ENCODE measurements around the gene DEPDC5. TPM values are rescaled to one million over a fixed set of nuclear protein-coding genes. Genes with fewer than 3 reads are reported as not detected.

DEPDC5 gene
- total and polyA plus RNA-seq, 12 donors: 14.4 to 35.9 (median 23.1) TPM

DNA sequence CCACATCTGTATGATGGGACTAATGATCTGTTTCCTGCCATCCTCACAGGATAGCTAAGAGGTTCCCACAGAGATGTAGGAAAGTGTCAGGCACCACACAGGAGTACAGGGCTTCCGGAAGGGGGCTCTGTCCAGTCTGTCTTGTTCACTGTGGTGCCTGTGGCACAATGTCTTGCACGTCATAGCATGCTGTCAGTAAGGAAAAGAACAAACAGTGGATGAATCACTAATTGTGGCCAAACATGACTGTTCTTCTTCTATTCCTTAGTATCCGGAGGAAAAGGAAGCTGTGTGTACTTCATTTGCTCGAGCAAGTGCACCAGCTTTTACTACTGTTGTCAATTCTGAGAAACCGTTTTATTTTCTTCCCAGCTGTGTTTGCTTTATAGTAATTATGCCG lies 117.1 kb downstream of the DEPDC5 start:
- peak in 1 of 7 donors; percentile 63 for DNase-seq
- Histone ChIP-seq H3K27ac (peak overlapping the region in 1 of 5 donors; percentile 39), H3K4me1 (replicated peaks in 1 of 2) (no peaks in the 10 kb centered on the region), H3K27me3 (no peaks in the 10 kb centered on the region), H3K9me3 (replicated peaks in 1 of 3) (no peaks in the 10 kb centered on the region), H3K36me3 (replicated peaks in 1 of 2) (peaks cover 0 to 43% of the 10 kb centered on the region in 2 donors), H3K4me3 (no peak overlapping the region)
- intact Hi-C loops (cut with DNase I): no loop called here
- WGBS, 4 donors: 74 to 88% (median 81%) methylated on average over 6 of the region's 6 CpGs
- TF ChIP-seq, protein P1, sequence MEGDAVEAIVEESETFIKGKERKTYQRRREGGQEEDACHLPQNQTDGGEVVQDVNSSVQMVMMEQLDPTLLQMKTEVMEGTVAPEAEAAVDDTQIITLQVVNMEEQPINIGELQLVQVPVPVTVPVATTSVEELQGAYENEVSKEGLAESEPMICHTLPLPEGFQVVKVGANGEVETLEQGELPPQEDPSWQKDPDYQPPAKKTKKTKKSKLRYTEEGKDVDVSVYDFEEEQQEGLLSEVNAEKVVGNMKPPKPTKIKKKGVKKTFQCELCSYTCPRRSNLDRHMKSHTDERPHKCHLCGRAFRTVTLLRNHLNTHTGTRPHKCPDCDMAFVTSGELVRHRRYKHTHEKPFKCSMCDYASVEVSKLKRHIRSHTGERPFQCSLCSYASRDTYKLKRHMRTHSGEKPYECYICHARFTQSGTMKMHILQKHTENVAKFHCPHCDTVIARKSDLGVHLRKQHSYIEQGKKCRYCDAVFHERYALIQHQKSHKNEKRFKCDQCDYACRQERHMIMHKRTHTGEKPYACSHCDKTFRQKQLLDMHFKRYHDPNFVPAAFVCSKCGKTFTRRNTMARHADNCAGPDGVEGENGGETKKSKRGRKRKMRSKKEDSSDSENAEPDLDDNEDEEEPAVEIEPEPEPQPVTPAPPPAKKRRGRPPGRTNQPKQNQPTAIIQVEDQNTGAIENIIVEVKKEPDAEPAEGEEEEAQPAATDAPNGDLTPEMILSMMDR (IDR thresholded peaks at IDR 0.05): no peak
- no peak for TF ChIP-seq POLR2A (IDR thresholded peaks at IDR 0.05)

DNA sequence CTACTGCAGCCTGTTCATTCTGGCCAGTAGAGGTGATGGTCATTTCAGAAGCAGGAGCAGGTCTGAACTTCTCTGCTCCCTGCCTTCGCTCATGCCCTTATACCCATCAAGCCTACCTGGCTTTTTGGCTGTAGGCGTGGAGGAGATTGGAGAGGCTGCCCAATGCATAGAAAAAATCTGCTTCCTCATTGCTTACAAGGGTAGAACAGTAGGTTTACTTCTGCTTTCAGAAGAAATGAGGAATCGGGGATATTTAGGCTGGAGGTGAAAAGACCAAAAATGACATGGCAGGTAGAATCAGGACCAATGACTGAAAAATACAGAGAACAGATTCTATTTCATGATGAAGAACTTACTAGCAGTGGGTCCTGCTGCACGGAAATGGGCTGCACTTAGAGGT lies 117.7 kb downstream of the DEPDC5 start:
- intact Hi-C loops (cut with DNase I): no loop called here
- Histone ChIP-seq H3K27me3 (no peaks in the 10 kb centered on the region), H3K36me3 (replicated peaks in 1 of 2) (peaks cover 0 to 49% of the 10 kb centered on the region in 2 donors), H3K4me3 (no peak overlapping the region), H3K27ac (peak overlapping the region in 1 of 5 donors; percentile 39), H3K9me3 (replicated peaks in 1 of 3) (no peaks in the 10 kb centered on the region), H3K4me1 (replicated peaks in 1 of 2) (no peaks in the 10 kb centered on the region)
- no peak for DNase-seq
- TF ChIP-seq, protein P1 (IDR thresholded peaks at IDR 0.05): no peak
- TF ChIP-seq POLR2A (IDR thresholded peaks at IDR 0.05): no peak
- WGBS, 4 donors: 75 to 89% (median 86%) methylated on average over 4 of the region's 4 CpGs

DNA sequence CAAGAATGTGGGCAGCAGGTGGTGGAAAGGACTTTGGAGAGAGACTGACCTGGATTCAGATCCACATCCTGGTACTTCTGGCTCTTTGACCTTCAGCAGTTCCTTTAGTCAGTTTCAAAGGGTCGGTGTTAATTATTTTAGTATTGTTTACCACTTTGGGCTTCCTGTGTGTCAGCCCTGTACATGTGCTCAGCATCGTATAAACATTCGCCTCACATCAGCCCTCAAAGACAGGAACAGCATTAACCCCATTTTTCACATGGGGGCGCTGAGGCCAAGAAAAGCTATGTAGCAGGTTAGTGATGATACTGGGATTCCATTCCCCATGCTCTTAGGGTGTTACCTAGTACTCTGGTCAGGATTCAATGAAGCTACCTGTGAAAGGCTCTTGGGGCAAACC lies 118.4 kb downstream of the DEPDC5 start:
- Histone ChIP-seq H3K4me1 (replicated peaks in 1 of 2) (no peaks in the 10 kb centered on the region), H3K36me3 (replicated peaks in 1 of 2) (peaks cover 0 to 55% of the 10 kb centered on the region in 2 donors), H3K27ac (no peak overlapping the region), H3K4me3 (no peak overlapping the region), H3K27me3 (no peaks in the 10 kb centered on the region), H3K9me3 (replicated peaks in 1 of 3) (no peaks in the 10 kb centered on the region)
- intact Hi-C loops (cut with DNase I): no loop called here
- TF ChIP-seq, protein P1 (IDR thresholded peaks at IDR 0.05): peak in 2 of 6 experiments; percentile 11 to 13
- TF ChIP-seq POLR2A (IDR thresholded peaks at IDR 0.05): no peak
- DNase-seq: peak in 1 of 7 donors; percentile 57
- 60 to 77% (median 71%) methylated on average over 4 of the region's 4 CpGs for WGBS, 4 donors

DNA sequence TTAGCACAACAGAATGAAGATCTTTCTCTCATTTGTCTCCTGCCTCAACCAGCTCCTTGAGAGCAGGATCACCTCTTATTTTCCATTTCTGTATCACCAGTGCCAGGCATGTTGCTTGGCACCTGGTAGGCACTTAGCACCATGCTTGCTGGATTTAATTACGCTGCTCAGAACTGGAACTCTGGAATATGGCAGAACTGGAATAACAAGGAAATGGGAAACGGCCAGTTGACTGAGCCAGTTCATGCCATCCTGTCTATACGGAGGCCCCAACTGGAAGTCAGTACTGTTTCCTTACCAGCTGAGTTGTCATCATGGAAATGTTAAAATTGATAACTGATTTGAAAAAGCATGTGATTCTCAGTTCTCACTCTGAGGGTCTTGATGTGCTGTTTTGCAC lies 121.0 kb downstream of the DEPDC5 start:
- no peaks in the 10 kb centered on the region for H3K4me1 ChIP-seq (replicated peaks in 1 of 2)
- TF ChIP-seq, protein P1 (IDR thresholded peaks at IDR 0.05): no peak
- TF ChIP-seq POLR2A (IDR thresholded peaks at IDR 0.05): no peak
- H3K27ac ChIP-seq: no peak overlapping the region
- H3K9me3 ChIP-seq (replicated peaks in 1 of 3): no peaks in the 10 kb centered on the region
- 92 to 95% (median 93%) methylated on average over 3 of the region's 3 CpGs for WGBS, 4 donors
- H3K4me3 ChIP-seq: no peak overlapping the region
- peaks cover 0 to 52% of the 10 kb centered on the region in 2 donors for H3K36me3 ChIP-seq (replicated peaks in 1 of 2)
- intact Hi-C loops (cut with DNase I): no loop called here
- no peak for DNase-seq
- no peaks in the 10 kb centered on the region for H3K27me3 ChIP-seq
